Spinal cord (tissue), 10 donors: ENCODE measurements around the gene PDE1C. TPM values are rescaled to one million over a fixed set of nuclear protein-coding genes. Genes with fewer than 3 reads are reported as not detected.

ENCODE experiments used
- DNase-seq, 6 donors: peaks; one replicate each; pipeline versions ENCODE4 v3.0.0 to v3.0.0-alpha.2; 2013 to 2015; ENCODE audit warnings: low spot score in 6 of 6, low read depth in 4 of 6
- H3K27ac ChIP-seq: one replicate; pipeline ENCODE4 v1.5.1; 2013; ENCODE audit warnings: low read depth, low read length, control low read depth
- H3K27me3 ChIP-seq: one replicate; pipeline ENCODE4 v1.6.1; 2013; ENCODE audit warnings: low read length; ENCODE audit not compliant: control insufficient read depth, insufficient read depth
- H3K36me3 ChIP-seq: one replicate; pipeline ENCODE4 v1.6.1; 2013; ENCODE audit warnings: low read length; ENCODE audit not compliant: control insufficient read depth, insufficient read depth
- H3K4me1 ChIP-seq: one replicate; pipeline ENCODE4 v1.6.1; 2013; ENCODE audit warnings: low read length; ENCODE audit not compliant: control insufficient read depth, insufficient read depth
- H3K4me3 ChIP-seq: one replicate; pipeline ENCODE4 v1.5.1; 2013; ENCODE audit warnings: low read depth, low read length, control low read depth
- H3K9me3 ChIP-seq: one replicate; pipeline ENCODE4 v1.6.1; 2013; ENCODE audit warnings: low read length; ENCODE audit not compliant: control insufficient read depth, insufficient read depth
- WGBS: methylation state at CpG from one replicate; pipeline ENCODE4 v1.1.5; 2013; ENCODE audit warnings: missing lambda C conversion rate; ENCODE audit not compliant: insufficient coverage; 5-methylcytosine and 5-hydroxymethylcytosine counted together
- polyA plus RNA-seq, 2 donors: library from polyadenylated mRNA; unstranded; fragments of 120-200 nt; gene quantifications; one replicate each; pipeline ENCODE4 v1.2.1, GENCODE V29; 2013; ENCODE audit not compliant: insufficient read length in 2 of 2
- total RNA-seq, 2 donors: library from RNA; depleted of rRNA in 1 of 2; stranded (reverse); fragments of 120-200 nt in 1 of 2; fragments of >200 nt in 1 of 2; gene quantifications; one replicate each; pipeline versions ENCODE4 v1.2.3 to v1.2.4, GENCODE V29; 2013 to 2014
- donor health status: healthy.

The PDE1C gene
- total and polyA plus RNA-seq, 4 donors = 10.6 to 24.0 (median 13.8) TPM

DNA sequence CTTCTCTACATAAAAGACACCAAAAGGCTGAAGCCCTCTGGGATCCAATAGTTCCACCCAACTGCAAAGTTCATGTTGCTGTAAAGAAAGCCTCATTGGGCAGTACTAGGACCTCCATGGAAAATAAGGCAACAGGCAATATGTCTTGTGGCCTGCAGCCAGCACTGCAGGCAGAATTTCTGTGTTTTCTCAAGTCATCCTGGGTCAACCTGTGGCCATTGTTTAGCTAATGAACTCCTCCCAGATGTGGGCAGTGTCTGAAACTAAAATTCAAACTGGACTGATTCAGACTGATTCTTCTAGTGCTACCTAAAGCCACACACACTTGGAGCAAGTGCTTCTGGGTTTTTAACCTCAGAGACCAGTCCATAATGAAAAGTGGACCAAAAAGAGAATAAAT is 241.7 kb downstream of the PDE1C start:
- no peaks in the 10 kb centered on the region for H3K27me3 ChIP-seq
- no peak for DNase-seq
- no peaks in the 10 kb centered on the region for H3K9me3 ChIP-seq
- H3K4me1 ChIP-seq = no peaks in the 10 kb centered on the region
- H3K4me3 ChIP-seq = no peak overlapping the region
- H3K36me3 ChIP-seq = no peaks in the 10 kb centered on the region
- no peak overlapping the region for H3K27ac ChIP-seq

DNA sequence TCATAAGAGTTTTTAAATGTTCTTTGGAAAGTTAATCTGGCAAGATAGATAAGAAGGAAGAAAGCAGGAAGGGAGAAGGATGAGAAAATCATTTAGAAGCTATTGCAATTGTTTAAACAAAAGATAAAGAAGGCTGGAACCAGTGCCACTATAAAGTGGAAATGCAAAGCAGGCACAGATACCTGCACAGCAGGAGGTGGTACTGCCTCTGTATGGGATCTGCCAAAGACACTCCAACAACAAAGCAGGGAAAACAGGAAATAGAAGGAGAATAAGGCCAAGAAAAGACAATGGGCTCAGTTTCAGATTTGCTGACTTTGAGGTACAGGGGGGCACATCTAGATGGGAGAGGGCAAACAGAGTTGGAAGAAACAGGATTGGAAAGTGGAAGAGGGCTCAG is 244.6 kb downstream of the PDE1C start:
- Histone ChIP-seq H3K4me3 (no peak overlapping the region), H3K9me3 (no peaks in the 10 kb centered on the region), H3K36me3 (no peaks in the 10 kb centered on the region), H3K27me3 (no peaks in the 10 kb centered on the region), H3K27ac (no peak overlapping the region), H3K4me1 (no peaks in the 10 kb centered on the region)
- no peak for DNase-seq

DNA sequence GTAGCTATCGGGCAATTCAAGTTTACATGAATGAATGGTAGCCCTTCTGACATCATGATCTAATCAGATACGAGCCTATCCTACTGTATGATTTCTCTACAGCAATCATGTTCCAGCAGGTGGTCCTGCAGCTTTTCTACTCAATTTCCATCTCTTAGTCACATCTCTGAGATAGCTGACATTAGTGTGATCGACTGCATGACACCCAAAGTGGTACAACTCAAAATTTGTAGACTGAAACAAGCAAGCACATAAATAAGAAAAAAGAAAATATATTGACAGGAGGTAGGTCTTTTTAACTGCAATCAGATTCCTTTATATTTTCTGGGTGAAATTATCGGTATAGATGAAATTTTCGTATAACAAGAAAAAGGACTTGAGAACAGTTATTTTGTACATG is 251.2 kb downstream of the PDE1C start:
- no peaks in the 10 kb centered on the region for H3K9me3 ChIP-seq
- DNase-seq = no peak
- H3K4me3 ChIP-seq = no peak overlapping the region
- no peaks in the 10 kb centered on the region for H3K27me3 ChIP-seq
- 82% methylated on average over 2 of the region's 5 CpGs for WGBS
- no peaks in the 10 kb centered on the region for H3K4me1 ChIP-seq
- no peak overlapping the region for H3K27ac ChIP-seq
- H3K36me3 ChIP-seq = peaks cover 2% of the 10 kb centered on the region

GRCh38 chr7:31816810-31817209 is 253.4 kb downstream of the PDE1C start:
- Histone ChIP-seq H3K27ac (no peak overlapping the region), H3K9me3 (no peaks in the 10 kb centered on the region), H3K36me3 (peaks cover 2% of the 10 kb centered on the region), H3K4me1 (no peaks in the 10 kb centered on the region), H3K27me3 (no peaks in the 10 kb centered on the region), H3K4me3 (no peak overlapping the region)
- no peak for DNase-seq
- WGBS = no CpG with 5 or more reads among the region's 5 CpGs

DNA sequence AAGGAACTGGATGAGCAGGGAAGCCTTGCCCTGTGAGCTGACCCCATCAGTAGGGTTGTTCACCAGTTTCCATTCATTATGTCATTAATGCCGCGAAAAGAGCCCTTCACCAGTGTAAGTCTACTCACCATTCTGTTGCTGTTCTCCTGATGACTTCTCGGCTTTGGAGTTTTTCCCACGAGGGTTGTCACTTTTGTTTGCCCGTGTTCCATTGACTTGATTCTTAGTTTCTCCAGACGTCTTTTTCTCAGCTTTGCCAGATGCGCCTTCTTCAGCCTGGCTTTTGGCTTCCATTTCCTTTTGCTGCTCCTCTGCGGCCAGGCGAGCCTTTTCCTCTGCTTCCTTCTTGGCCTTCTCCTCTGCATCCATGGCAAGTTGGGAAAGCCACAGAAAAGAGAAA is 254.4 kb downstream of the PDE1C start:
- no peak overlapping the region for H3K27ac ChIP-seq
- no peaks in the 10 kb centered on the region for H3K27me3 ChIP-seq
- WGBS = 72% methylated on average over 7 of the region's 9 CpGs
- H3K4me3 ChIP-seq = no peak overlapping the region
- no peaks in the 10 kb centered on the region for H3K4me1 ChIP-seq
- DNase-seq = no peak
- H3K9me3 ChIP-seq = no peaks in the 10 kb centered on the region
- H3K36me3 ChIP-seq = peaks cover 2% of the 10 kb centered on the region

GRCh38 chr7:31814187-31814586 is 256.0 kb downstream of the PDE1C start:
- no peak overlapping the region for H3K27ac ChIP-seq
- H3K9me3 ChIP-seq = no peaks in the 10 kb centered on the region
- DNase-seq = no peak
- H3K36me3 ChIP-seq = peaks cover 2% of the 10 kb centered on the region
- 100% methylated on average over 1 of the region's 3 CpGs for WGBS
- H3K4me1 ChIP-seq = no peaks in the 10 kb centered on the region
- H3K27me3 ChIP-seq = no peaks in the 10 kb centered on the region
- no peak overlapping the region for H3K4me3 ChIP-seq

- H3K27ac ChIP-seq = no peak overlapping the region
- 100% methylated on average over 1 of the region's 3 CpGs for WGBS
- no peaks in the 10 kb centered on the region for H3K4me1 ChIP-seq
- peak in 3 of 6 donors; percentile 11 to 91 (median 14) for DNase-seq
- H3K9me3 ChIP-seq = no peaks in the 10 kb centered on the region
- H3K27me3 ChIP-seq = no peaks in the 10 kb centered on the region
- H3K4me3 ChIP-seq = no peak overlapping the region
- H3K36me3 ChIP-seq = peaks cover 2% of the 10 kb centered on the region
Measured at GRCh38 chr7:31811650-31812461, 258.4 kb downstream of the PDE1C start.

- 88% methylated on average over 1 of the region's 2 CpGs for WGBS
- H3K27ac ChIP-seq = no peak overlapping the region
- no peaks in the 10 kb centered on the region for H3K9me3 ChIP-seq
- H3K4me3 ChIP-seq = no peak overlapping the region
- H3K27me3 ChIP-seq = no peaks in the 10 kb centered on the region
- H3K4me1 ChIP-seq = no peaks in the 10 kb centered on the region
- DNase-seq = no peak
- H3K36me3 ChIP-seq = no peaks in the 10 kb centered on the region
Measured at GRCh38 chr7:31805209-31805818, 264.9 kb downstream of the PDE1C start.

GRCh38 chr7:31796375-31796774 is 273.8 kb downstream of the PDE1C start:
- no CpG with 5 or more reads among the region's 5 CpGs for WGBS
- no peak for DNase-seq
- Histone ChIP-seq H3K9me3 (no peaks in the 10 kb centered on the region), H3K4me3 (no peak overlapping the region), H3K27ac (no peak overlapping the region), H3K36me3 (no peaks in the 10 kb centered on the region), H3K27me3 (no peaks in the 10 kb centered on the region), H3K4me1 (no peaks in the 10 kb centered on the region)

DNA sequence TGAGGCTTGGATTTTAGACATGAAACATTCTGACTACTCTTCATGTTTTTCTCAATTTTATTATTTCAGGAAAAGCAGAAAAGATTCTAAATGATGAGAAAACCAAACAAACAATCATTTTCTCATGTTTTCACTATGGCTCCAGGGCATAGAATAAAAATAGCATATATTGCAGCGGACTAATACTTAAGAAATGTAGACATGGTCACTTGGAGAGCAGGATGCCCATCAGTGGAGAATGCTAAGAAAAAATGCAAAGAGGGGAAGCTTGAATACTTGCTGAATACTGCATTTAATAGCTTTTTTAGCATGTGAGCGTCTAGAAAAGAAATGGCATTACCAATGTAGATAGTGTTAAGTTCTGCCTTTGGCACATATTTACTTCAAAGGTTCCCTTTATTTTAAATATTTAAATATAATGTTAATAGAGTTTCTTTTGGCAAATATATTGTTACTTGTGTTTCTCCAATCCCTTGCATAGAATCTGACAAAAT is 275.3 kb downstream of the PDE1C start:
- Histone ChIP-seq H3K27me3 (no peaks in the 10 kb centered on the region), H3K9me3 (no peaks in the 10 kb centered on the region), H3K36me3 (no peaks in the 10 kb centered on the region), H3K4me3 (no peak overlapping the region), H3K4me1 (no peaks in the 10 kb centered on the region), H3K27ac (no peak overlapping the region)
- no peak for DNase-seq
- WGBS = 100% methylated on average over 1 of the region's 2 CpGs
